Measurements from ENCODE around the gene KIZ. TPM values are rescaled to one million over a fixed set of nuclear protein-coding genes. Genes with fewer than 3 reads are reported as not detected.

The KIZ gene
- total and polyA plus RNA-seq, 2 experiments from 2014 or later, result 58.3 to 63.6 TPM

GRCh38 chr20:21166801-21167200 lies 40.9 kb downstream of the KIZ start (continued):
- TF ChIP-seq, protein P1, sequence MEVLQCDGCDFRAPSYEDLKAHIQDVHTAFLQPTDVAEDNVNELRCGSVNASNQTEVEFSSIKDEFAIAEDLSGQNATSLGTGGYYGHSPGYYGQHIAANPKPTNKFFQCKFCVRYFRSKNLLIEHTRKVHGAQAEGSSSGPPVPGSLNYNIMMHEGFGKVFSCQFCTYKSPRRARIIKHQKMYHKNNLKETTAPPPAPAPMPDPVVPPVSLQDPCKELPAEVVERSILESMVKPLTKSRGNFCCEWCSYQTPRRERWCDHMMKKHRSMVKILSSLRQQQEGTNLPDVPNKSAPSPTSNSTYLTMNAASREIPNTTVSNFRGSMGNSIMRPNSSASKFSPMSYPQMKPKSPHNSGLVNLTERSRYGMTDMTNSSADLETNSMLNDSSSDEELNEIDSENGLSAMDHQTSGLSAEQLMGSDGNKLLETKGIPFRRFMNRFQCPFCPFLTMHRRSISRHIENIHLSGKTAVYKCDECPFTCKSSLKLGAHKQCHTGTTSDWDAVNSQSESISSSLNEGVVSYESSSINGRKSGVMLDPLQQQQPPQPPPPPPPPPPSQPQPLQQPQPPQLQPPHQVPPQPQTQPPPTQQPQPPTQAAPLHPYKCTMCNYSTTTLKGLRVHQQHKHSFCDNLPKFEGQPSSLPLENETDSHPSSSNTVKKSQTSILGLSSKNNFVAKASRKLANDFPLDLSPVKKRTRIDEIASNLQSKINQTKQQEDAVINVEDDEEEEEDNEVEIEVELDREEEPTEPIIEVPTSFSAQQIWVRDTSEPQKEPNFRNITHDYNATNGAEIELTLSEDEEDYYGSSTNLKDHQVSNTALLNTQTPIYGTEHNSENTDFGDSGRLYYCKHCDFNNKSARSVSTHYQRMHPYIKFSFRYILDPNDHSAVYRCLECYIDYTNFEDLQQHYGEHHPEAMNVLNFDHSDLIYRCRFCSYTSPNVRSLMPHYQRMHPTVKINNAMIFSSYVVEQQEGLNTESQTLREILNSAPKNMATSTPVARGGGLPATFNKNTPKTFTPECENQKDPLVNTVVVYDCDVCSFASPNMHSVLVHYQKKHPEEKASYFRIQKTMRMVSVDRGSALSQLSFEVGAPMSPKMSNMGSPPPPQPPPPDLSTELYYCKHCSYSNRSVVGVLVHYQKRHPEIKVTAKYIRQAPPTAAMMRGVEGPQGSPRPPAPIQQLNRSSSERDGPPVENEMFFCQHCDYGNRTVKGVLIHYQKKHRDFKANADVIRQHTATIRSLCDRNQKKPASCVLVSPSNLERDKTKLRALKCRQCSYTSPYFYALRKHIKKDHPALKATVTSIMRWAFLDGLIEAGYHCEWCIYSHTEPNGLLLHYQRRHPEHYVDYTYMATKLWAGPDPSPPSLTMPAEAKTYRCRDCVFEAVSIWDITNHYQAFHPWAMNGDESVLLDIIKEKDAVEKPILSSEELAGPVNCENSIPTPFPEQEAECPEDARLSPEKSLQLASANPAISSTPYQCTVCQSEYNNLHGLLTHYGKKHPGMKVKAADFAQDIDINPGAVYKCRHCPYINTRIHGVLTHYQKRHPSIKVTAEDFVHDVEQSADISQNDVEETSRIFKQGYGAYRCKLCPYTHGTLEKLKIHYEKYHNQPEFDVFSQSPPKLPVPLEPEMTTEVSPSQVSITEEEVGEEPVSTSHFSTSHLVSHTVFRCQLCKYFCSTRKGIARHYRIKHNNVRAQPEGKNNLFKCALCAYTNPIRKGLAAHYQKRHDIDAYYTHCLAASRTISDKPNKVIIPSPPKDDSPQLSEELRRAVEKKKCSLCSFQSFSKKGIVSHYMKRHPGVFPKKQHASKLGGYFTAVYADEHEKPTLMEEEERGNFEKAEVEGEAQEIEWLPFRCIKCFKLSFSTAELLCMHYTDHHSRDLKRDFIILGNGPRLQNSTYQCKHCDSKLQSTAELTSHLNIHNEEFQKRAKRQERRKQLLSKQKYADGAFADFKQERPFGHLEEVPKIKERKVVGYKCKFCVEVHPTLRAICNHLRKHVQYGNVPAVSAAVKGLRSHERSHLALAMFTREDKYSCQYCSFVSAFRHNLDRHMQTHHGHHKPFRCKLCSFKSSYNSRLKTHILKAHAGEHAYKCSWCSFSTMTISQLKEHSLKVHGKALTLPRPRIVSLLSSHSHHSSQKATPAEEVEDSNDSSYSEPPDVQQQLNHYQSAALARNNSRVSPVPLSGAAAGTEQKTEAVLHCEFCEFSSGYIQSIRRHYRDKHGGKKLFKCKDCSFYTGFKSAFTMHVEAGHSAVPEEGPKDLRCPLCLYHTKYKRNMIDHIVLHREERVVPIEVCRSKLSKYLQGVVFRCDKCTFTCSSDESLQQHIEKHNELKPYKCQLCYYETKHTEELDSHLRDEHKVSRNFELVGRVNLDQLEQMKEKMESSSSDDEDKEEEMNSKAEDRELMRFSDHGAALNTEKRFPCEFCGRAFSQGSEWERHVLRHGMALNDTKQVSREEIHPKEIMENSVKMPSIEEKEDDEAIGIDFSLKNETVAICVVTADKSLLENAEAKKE (CRISPR knock-in tag; IDR thresholded peaks at IDR 0.05), result no peak
- no peak for TF ChIP-seq ZNF114 (CRISPR knock-in tag; IDR thresholded peaks at IDR 0.05)
- TF ChIP-seq, protein P2, sequence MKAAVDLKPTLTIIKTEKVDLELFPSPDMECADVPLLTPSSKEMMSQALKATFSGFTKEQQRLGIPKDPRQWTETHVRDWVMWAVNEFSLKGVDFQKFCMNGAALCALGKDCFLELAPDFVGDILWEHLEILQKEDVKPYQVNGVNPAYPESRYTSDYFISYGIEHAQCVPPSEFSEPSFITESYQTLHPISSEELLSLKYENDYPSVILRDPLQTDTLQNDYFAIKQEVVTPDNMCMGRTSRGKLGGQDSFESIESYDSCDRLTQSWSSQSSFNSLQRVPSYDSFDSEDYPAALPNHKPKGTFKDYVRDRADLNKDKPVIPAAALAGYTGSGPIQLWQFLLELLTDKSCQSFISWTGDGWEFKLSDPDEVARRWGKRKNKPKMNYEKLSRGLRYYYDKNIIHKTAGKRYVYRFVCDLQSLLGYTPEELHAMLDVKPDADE (IDR thresholded peaks at IDR 0.05), result no peak
- no peak for TF ChIP-seq EZH2phosphoT487 (IDR thresholded peaks at IDR 0.05; ENCODE audit: unreplicated experiment)
- TF ChIP-seq CREB1 (CRISPR knock-in tag; IDR thresholded peaks at IDR 0.05; ENCODE audit: low read depth), result no peak
- no peak for TF ChIP-seq ZNF331 (CRISPR knock-in tag; IDR thresholded peaks at IDR 0.05; ENCODE audit: low read depth)
- TF ChIP-seq REST (IDR thresholded peaks at IDR 0.05; ENCODE audit: unreplicated experiment), result no peak

All from GM23338 (cell line).